Measurements from ENCODE around the gene VSIR.
A peak's percentile ranks its signal among the peaks of the same experiment; 100 is the strongest.

Gene VSIR

GRCh38 chr10:71773221-71773971 is at the start of gene VSIR:
Gene VSIR (minus strand): TSS chr10:71773520. CDS start chr10:71773439, 81 bp downstream.
- peak; percentile 66 to 80 for DNase-seq

- no peak for DNase-seq
Measured at GRCh38 chr10:71821909-71822763, 48.8 kb upstream of the VSIR start.

- no peak for DNase-seq
Measured at GRCh38 chr10:71820966-71821365, 47.6 kb upstream of the VSIR start.

- no peak for DNase-seq
Measured at GRCh38 chr10:71819985-71820384, 46.7 kb upstream of the VSIR start.

- DNase-seq = no peak
Measured at GRCh38 chr10:71819441-71819861, 46.1 kb upstream of the VSIR start.

GRCh38 chr10:71818674-71819260 is 45.4 kb upstream of the VSIR start:
- DNase-seq = no peak

GRCh38 chr10:71817831-71818655 is 44.7 kb upstream of the VSIR start:
- DNase-seq = peak in 1 of 2 donors; percentile 28

- DNase-seq = no peak
Measured at GRCh38 chr10:71816936-71817618, 43.8 kb upstream of the VSIR start.

- no peak for DNase-seq
Measured at GRCh38 chr10:71816421-71816851, 43.1 kb upstream of the VSIR start.

- no peak for DNase-seq
Measured at GRCh38 chr10:71815515-71816130, 42.3 kb upstream of the VSIR start.

GRCh38 chr10:71814922-71815411 is 41.6 kb upstream of the VSIR start:
- DNase-seq = no peak

GRCh38 chr10:71812913-71813590 is 39.7 kb upstream of the VSIR start:
- no peak for DNase-seq

GRCh38 chr10:71812016-71812912 is 38.9 kb upstream of the VSIR start:
- DNase-seq = peak; percentile 43

- no peak for DNase-seq
Measured at GRCh38 chr10:71811351-71811750, 38.0 kb upstream of the VSIR start.

GRCh38 chr10:71810048-71810750 is 36.9 kb upstream of the VSIR start:
- no peak for DNase-seq

GRCh38 chr10:71809628-71810027 is 36.3 kb upstream of the VSIR start:
- no peak for DNase-seq

GRCh38 chr10:71807557-71808510 is 34.5 kb upstream of the VSIR start:
- DNase-seq = no peak

Measured in bone marrow (tissue), 2 donors.